ENCODE results near the gene UNCX.
"Not testable (repeated sequence)": the region's sequence is repeated elsewhere in the genome, so short reads cannot be mapped to it uniquely, and the experiment has no call there.

The UNCX gene

GRCh38 chr7:1279041-1279440, 46.4 kb downstream of the UNCX start:
- no peak for DNase-seq

DNA sequence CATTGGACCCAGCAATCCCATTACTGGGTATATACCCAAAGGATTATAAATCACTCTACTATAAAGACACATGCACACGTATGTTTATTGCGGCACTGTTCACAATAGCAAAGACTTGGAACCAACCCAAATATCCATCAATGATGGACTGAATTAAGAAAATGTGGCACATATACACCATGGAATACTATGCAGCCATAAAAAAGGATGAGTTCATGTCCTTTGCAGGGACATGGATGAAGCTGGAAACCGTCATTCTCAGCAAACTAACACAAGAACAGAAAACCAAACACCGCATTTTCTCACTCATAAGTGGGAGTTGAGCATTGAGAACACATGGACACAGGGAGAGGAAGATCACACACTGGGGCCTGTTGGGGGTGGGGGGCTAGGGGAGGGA, 47.2 kb downstream of the UNCX start:
- not testable (repeated sequence) for DNase-seq

DNA sequence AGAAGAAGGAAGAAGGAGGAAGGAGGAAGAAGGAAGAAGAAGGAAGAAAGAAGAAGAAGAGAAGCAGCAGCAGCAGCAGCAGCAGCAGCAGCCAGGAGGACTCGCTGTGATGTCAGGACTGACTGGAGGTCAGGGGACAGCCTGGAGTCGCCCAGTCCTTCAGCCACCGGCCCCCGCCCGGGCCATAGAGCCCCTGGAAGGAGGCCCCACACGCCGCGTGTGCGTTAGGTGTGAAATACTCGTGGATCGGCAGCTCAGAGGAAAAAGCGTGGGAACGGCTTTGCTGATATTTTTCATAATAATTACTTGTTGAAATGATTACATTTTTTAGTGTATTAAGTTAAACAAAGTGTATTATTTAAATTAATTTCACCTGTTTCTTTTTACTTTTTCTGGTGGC, 48.4 kb downstream of the UNCX start:
- DNase-seq: no peak

DNA sequence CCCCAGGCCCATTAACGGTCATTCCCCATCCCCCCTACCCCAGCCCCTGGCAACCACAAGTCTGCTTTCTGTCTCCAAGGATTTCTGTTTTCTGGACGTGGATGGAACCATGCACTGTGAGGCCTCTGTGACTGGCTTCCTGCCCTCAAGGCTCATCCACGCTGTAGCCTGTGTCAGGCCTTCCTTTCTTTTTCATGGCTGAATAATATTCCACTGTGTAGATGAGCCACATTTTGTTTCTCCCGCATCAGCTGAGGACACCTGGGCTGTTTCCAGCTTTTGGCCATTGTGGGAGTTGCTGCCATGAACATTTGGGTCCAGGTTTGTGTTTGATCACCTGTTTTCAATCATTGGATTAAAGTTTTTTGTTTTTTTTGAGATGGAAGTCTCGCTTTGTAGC, 50.0 kb downstream of the UNCX start:
- no peak for DNase-seq

DNA sequence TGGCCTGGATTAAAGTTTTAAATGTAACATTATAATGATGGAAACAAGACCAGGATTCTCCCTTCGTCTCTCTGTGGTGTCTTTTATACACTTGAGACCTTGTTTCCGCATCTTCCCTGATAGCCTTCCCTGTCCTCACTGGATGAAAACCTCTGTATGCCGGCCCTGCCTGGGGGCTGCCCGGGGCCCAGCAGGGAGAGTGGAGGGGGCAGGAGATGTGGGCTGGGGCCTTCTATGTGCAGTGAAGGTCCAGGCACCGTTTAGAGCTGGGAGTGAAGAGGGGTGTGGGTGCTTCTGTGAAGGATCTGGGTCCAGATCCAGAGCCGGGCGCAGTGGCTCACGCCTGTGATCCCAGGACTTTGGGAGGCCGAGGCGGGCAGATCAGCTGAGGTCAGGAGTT, 50.7 kb downstream of the UNCX start:
- DNase-seq: no peak

GRCh38 chr7:1283941-1284742, 51.5 kb downstream of the UNCX start:
- no peak for DNase-seq

- DNase-seq: no peak
Measured at GRCh38 chr7:1284743-1285458, 52.2 kb downstream of the UNCX start.

- DNase-seq: no peak
Measured at GRCh38 chr7:1285556-1286301, 53.1 kb downstream of the UNCX start.

Data from stimulated activated CD4-positive, alpha-beta T cell treated with anti-CD3 and anti-CD28 coated beads, Interleukin-4, amount 100 ng/mL, for 4 hours (primary cell).